Epithelial cell of proximal tubule (primary cell): ENCODE measurements around the gene MDP1. TPM values are rescaled to one million over a fixed set of nuclear protein-coding genes. Genes with fewer than 3 reads are reported as not detected.

Experiments
- DNase-seq: peaks from one replicate; pipeline ENCODE4 v3.0.0-alpha.2; 2011; ENCODE audit warnings: low read depth
- H3K4me3 ChIP-seq: 2 replicates; pipeline ENCODE4 v1.5.1; 2011; ENCODE audit warnings: low read depth, mild to moderate bottlenecking, low read length
- CTCF ChIP-seq: conservative IDR thresholded peaks from 2 replicates; pipeline ENCODE4 v1.5.1; 2012; ENCODE audit warnings: low read depth, mild to moderate bottlenecking, low read length
- total RNA-seq: library from RNA; depleted of rRNA; stranded (reverse); fragments of >200 nt; gene quantifications from 2 replicates; pipeline ENCODE4 v1.2.3, GENCODE V29; 2015

Gene MDP1
- total RNA-seq, 1 donor from 2014 or later = 26.1 TPM

DNA sequence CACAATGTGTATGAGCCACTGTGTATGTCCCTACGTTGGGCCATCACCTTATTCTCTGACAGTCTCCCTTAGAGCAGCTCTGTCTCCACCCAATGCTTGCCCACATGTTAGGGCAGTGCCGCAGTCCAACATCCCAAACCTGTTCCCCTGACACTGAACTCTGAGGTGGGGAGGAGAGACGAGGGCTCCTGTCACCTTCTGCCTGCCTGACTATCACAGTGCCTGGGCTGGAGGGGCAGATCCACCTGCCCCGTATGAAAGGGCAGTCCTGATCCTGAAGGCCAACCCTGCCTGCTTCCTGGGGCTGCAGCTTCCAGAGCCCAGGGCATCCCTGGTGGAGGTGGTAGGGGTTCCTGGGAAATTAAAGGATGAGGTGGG lies 44.9 kb upstream of the MDP1 start:
- no peak for TF ChIP-seq CTCF
- H3K4me3 ChIP-seq = no peak overlapping the region
- DNase-seq = no peak

GRCh38 chr14:24260026-24260779 lies 44.3 kb upstream of the MDP1 start:
- no peak for TF ChIP-seq CTCF
- H3K4me3 ChIP-seq = no peak overlapping the region
- DNase-seq = no peak

- no peak for TF ChIP-seq CTCF
- no peak overlapping the region for H3K4me3 ChIP-seq
- no peak for DNase-seq
Measured at GRCh38 chr14:24259282-24260025, 43.6 kb upstream of the MDP1 start.

DNA sequence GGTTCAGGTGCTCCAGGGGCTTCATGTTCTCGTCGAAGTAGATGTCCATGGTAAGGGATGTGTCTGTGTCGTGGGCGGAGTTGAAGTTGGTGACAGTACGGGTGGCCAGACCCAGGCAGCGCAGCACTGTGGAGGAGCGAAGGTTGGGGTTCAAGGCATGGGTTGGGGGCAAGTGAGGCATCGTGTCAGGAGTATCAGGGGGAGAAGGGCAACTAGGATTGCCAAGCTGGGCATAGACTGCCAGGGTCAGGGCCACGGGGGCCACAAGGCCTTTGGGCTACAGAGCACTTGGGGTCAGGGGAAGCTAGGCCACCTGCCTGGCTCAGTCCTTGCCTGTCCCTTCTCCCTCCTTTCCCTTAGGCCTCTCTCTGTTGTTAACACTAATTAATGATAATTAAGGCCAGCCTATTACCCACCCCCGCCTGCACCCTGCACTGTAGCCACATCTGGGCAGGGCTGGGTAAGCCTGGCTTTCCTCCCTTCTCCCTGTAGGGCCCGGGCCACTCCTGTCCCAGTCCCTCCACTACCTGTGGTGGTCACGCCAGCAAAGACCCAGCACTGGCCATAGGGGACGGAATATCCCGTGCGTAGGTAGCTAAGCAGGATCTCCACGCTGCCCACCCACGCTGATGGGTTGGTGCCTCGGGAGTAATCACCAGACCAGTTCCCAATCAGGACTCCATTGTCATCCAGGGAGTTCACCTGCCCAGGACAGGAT lies 42.8 kb upstream of the MDP1 start:
- no peak for DNase-seq
- H3K4me3 ChIP-seq = no peak overlapping the region
- no peak for TF ChIP-seq CTCF

GRCh38 chr14:24258119-24258518 lies 42.3 kb upstream of the MDP1 start:
- DNase-seq = no peak
- H3K4me3 ChIP-seq = no peak overlapping the region
- no peak for TF ChIP-seq CTCF

DNA sequence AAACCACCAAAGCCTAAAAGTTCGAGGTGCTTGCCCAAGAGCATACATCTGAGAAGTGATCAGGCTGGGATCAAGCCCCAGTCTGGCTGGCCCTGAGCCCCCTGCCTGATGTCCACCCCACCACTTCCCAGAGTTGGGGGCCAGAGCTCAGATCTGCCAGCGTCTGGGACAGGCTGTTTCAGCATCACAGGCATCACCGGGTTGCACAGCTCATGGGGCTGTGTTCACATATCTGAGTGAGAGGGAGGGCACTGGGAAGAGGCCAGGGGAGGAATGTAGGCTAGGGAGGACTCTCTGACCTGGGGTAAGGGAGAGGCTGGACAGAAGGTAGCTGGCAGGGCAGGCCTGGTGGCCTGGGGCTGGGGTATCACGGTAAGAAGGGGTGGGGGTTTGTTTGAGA lies 41.1 kb upstream of the MDP1 start:
- DNase-seq = no peak
- no peak overlapping the region for H3K4me3 ChIP-seq
- TF ChIP-seq CTCF = no peak
